Measurements from ENCODE around the gene ARHGAP40.

DNA sequence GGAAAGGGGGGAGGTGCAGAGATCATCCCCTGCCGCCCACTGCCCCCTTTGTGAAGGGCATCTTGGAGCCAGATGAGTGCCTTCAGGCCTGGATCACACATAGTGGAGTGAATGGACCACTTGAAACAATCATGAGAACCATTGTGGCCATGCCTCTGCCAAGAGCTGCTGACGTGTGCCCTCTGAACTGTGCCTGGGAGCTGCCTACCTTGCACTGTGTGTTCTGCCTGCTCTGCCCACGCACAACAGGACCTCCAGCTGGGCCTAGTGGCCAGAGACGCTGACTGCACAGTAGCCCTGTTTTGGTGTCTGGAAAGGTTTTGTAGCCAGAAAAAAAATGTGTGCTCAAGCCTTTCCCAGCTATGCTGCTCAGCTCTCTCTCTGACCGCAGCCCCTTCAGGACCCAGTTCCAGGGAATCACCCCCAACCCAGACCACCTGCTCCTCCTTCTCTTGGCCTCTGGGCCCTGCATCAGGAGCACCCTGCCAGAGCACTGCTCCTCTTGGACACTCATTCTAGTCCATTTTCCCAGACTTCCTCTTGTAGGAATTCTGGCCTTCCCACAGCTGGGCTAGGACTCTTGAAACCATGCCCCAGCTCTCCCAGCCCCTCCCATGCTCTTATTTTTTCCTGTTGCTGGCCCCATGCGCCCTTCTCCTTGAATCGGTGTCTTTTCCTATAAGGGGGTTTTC is 22.2 kb upstream of the ARHGAP40 start:
- TF ChIP-seq, protein P1, sequence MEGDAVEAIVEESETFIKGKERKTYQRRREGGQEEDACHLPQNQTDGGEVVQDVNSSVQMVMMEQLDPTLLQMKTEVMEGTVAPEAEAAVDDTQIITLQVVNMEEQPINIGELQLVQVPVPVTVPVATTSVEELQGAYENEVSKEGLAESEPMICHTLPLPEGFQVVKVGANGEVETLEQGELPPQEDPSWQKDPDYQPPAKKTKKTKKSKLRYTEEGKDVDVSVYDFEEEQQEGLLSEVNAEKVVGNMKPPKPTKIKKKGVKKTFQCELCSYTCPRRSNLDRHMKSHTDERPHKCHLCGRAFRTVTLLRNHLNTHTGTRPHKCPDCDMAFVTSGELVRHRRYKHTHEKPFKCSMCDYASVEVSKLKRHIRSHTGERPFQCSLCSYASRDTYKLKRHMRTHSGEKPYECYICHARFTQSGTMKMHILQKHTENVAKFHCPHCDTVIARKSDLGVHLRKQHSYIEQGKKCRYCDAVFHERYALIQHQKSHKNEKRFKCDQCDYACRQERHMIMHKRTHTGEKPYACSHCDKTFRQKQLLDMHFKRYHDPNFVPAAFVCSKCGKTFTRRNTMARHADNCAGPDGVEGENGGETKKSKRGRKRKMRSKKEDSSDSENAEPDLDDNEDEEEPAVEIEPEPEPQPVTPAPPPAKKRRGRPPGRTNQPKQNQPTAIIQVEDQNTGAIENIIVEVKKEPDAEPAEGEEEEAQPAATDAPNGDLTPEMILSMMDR (IDR thresholded peaks at IDR 0.05; ENCODE audit: low read length), result no peak
- no peak for TF ChIP-seq EZH2 (IDR thresholded peaks at IDR 0.05; ENCODE audit: borderline replicate concordance, low read length)

Data from OCI-LY1 (cell line).